ENCODE results near the gene KCTD21. TPM values are rescaled to one million over a fixed set of nuclear protein-coding genes. Genes with fewer than 3 reads are reported as not detected.

KCTD21 gene
- total RNA-seq, 1 experiment from 2014 or later = 3.0 TPM

- no peaks in the 10 kb centered on the region for H3K9me2 ChIP-seq (ENCODE audit: insufficient read depth)
- intact Hi-C loops (cut with micrococcal nuclease) = no loop called here
- ATAC-seq (no peak), DNase-seq (ENCODE audit: low read depth, low spot score) (no peak)
- H3K4me3 ChIP-seq (replicated peaks in 1 of 2; ENCODE audit: low read depth in 1 of 2, low read length in 2 of 2) = no peak overlapping the region
- ChIA-PET CTCF (no interaction called here), POLR2A (no interaction called here), RAD21 (ENCODE audit: low non-redundant PET in 1 of 2, low total read pairs in 2 of 2, uncharacterized antibody in 2 of 2, unreplicated experiment in 2 of 2) (no interaction called here)
- no TSS peak for BruUV-seq (replicated peaks)
- TF ChIP-seq CBX3 (IDR thresholded peaks at IDR 0.05; ENCODE audit: low read depth) (no peak), ZBTB33 (IDR thresholded peaks at IDR 0.05; ENCODE audit: extremely low read depth, insufficient replicate concordance, low read length) (no peak), EZH2phosphoT487 (IDR thresholded peaks at IDR 0.05; ENCODE audit: borderline replicate concordance) (no peak), TCF7L2 (IDR thresholded peaks at IDR 0.05; ENCODE audit: borderline replicate concordance, extremely low read depth, insufficient read depth, insufficient read length) (no peak), POLR2AphosphoS5 (IDR thresholded peaks at IDR 0.05; ENCODE audit: low read depth, low read length) (no peak), EGR1 (IDR thresholded peaks at IDR 0.05; ENCODE audit: low read depth) (no peak), ZFX (IDR thresholded peaks at IDR 0.05) (no peak), YY1 (IDR thresholded peaks at IDR 0.05; ENCODE audit: extremely low read depth, insufficient replicate concordance, low read depth, low read length) (no peak), SIN3A (IDR thresholded peaks at IDR 0.05; ENCODE audit: low read depth) (no peak), ELF1 (IDR thresholded peaks at IDR 0.05; ENCODE audit: borderline replicate concordance, low read depth) (no peak), CEBPB (IDR thresholded peaks at IDR 0.05; ENCODE audit: low read depth) (no peak), ATF3 (IDR thresholded peaks at IDR 0.05) (no peak), POLR2A (IDR thresholded peaks at IDR 0.05; ENCODE audit: borderline replicate concordance, extremely low read depth, insufficient read depth, insufficient read length) (no peak), JUND (IDR thresholded peaks at IDR 0.05) (no peak), SP1 (IDR thresholded peaks at IDR 0.05; ENCODE audit: low read depth) (no peak)
- H3K4me2 ChIP-seq (ENCODE audit: low read length) = no peak overlapping the region
- no peaks in the 10 kb centered on the region for H4K20me1 ChIP-seq (ENCODE audit: insufficient read depth)
- H2AFZ ChIP-seq (ENCODE audit: low read depth, low read length, poor library complexity, severe bottlenecking) = no peak overlapping the region
- no peak overlapping the region for H3K9ac ChIP-seq (ENCODE audit: low read length)
- no peaks in the 10 kb centered on the region for H3K4me1 ChIP-seq (ENCODE audit: control insufficient read depth in 1 of 2, insufficient read depth in 2 of 2, low read length in 2 of 2)
- H3K9me3 ChIP-seq (ENCODE audit: control insufficient read depth in 1 of 2, insufficient read depth in 1 of 2, low read depth in 1 of 2, low read length in 2 of 2) = no peaks in the 10 kb centered on the region
- H3K27ac ChIP-seq (ENCODE audit: low read depth, low read length) = no peak overlapping the region
- no peaks in the 10 kb centered on the region for H3K79me2 ChIP-seq (ENCODE audit: insufficient read depth, low read length)
- no peaks in the 10 kb centered on the region for H3K36me3 ChIP-seq (ENCODE audit: control insufficient read depth in 1 of 2, insufficient read depth in 2 of 2, low read length in 2 of 2)
- no peaks in the 10 kb centered on the region for H3K27me3 ChIP-seq (ENCODE audit: insufficient read depth, low read length)
These were observed 11.6 kb upstream of the KCTD21 start for GRCh38 chr11:78200061-78200460.

Data from HCT116 (cell line).